ENCODE measurements around the gene CPNE4.

The CPNE4 gene

DNA sequence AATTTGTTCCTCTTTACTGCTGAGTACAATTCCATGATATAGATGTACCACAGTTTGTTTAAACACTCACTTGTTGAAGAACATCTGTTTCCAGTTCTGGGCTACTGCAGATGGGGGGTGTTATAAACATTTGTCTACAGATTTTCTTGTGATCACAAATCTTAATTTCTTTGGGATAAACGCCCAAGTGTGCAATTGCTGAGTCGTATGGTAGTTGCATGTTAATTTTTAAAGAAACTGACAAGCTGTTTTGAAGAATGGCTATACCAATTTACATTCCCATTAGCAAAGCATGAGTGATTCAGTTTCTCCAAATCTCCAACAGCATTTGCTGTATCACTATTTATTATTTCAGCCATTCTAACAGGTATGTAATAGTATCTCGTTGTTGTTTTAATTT, 290.0 kb downstream of the CPNE4 start:
- Histone ChIP-seq H3K4me3 (ENCODE audit: severe bottlenecking) (no peak overlapping the region), H3K4me1 (ENCODE audit: insufficient read depth, poor library complexity, severe bottlenecking) (no peaks in the 10 kb centered on the region), H3K36me3 (ENCODE audit: low read depth) (no peaks in the 10 kb centered on the region), H3K27ac (ENCODE audit: poor library complexity, severe bottlenecking) (no peak overlapping the region), H3K27me3 (ENCODE audit: insufficient read depth, poor library complexity, severe bottlenecking) (no peaks in the 10 kb centered on the region), H3K9me3 (ENCODE audit: severe bottlenecking) (no peaks in the 10 kb centered on the region)
- no peak for DNase-seq (ENCODE audit: low spot score)
- TF ChIP-seq, protein P1, sequence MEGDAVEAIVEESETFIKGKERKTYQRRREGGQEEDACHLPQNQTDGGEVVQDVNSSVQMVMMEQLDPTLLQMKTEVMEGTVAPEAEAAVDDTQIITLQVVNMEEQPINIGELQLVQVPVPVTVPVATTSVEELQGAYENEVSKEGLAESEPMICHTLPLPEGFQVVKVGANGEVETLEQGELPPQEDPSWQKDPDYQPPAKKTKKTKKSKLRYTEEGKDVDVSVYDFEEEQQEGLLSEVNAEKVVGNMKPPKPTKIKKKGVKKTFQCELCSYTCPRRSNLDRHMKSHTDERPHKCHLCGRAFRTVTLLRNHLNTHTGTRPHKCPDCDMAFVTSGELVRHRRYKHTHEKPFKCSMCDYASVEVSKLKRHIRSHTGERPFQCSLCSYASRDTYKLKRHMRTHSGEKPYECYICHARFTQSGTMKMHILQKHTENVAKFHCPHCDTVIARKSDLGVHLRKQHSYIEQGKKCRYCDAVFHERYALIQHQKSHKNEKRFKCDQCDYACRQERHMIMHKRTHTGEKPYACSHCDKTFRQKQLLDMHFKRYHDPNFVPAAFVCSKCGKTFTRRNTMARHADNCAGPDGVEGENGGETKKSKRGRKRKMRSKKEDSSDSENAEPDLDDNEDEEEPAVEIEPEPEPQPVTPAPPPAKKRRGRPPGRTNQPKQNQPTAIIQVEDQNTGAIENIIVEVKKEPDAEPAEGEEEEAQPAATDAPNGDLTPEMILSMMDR (IDR thresholded peaks at IDR 0.05; ENCODE audit: poor library complexity, severe bottlenecking) = no peak
- ATAC-seq (ENCODE audit: low read depth) = no peak

DNA sequence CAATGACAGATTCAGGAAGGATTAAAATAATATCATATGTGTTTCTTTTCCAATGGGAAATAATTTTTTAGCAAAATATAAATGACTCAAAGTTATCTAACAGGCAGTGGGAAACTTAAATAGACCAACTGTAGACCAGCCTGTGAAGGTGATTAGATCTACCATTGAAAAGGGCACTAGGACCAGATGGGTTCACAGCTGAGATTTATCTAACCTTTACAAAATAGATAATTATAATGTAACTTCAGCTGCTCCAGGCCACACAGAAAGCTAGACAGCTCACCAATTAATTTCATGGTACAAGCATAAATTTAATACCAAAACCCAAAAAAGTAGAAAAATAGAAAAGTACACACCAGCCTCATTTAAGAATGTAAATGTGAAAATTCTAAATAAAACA, 291.7 kb downstream of the CPNE4 start:
- TF ChIP-seq, protein P1 (IDR thresholded peaks at IDR 0.05; ENCODE audit: poor library complexity, severe bottlenecking) = no peak
- H3K4me1 ChIP-seq (ENCODE audit: insufficient read depth, poor library complexity, severe bottlenecking) = no peaks in the 10 kb centered on the region
- ATAC-seq (ENCODE audit: low read depth) = no peak

DNA sequence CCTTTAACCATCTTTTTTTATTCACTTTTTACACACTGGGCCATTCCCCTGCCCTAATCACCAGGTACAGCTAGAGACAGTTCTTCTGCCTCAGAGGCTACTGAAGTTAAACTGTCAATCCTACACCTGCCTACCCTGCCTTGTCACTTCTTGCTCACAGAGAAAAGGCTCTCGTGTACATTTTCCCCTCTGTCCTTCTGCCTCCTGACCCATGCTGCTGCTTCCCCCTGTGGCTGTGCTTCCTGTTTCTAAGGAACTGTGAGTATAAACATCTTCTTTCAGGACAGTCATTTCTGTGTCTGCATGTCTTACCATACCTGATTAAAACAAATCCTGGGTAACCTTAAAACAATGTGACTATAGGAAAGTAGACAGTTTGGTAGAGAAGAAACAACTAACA, 295.6 kb downstream of the CPNE4 start:
- Histone ChIP-seq H3K9me3 (ENCODE audit: severe bottlenecking) (no peaks in the 10 kb centered on the region), H3K4me3 (ENCODE audit: severe bottlenecking) (no peak overlapping the region), H3K4me1 (ENCODE audit: insufficient read depth, poor library complexity, severe bottlenecking) (no peaks in the 10 kb centered on the region), H3K27me3 (ENCODE audit: insufficient read depth, poor library complexity, severe bottlenecking) (no peaks in the 10 kb centered on the region), H3K27ac (ENCODE audit: poor library complexity, severe bottlenecking) (no peak overlapping the region), H3K36me3 (ENCODE audit: low read depth) (no peaks in the 10 kb centered on the region)
- ATAC-seq (ENCODE audit: low read depth) (no peak), DNase-seq (ENCODE audit: low spot score) (no peak)
- TF ChIP-seq, protein P1 (IDR thresholded peaks at IDR 0.05; ENCODE audit: poor library complexity, severe bottlenecking) = no peak

More for the DNA sequence above, 291.7 kb downstream of the CPNE4 start:
- DNase-seq (ENCODE audit: low spot score) = no peak
- H3K36me3 ChIP-seq (ENCODE audit: low read depth) = no peaks in the 10 kb centered on the region
- no peaks in the 10 kb centered on the region for H3K27me3 ChIP-seq (ENCODE audit: insufficient read depth, poor library complexity, severe bottlenecking)
- no peak overlapping the region for H3K4me3 ChIP-seq (ENCODE audit: severe bottlenecking)
- H3K27ac ChIP-seq (ENCODE audit: poor library complexity, severe bottlenecking) = no peak overlapping the region
- no peaks in the 10 kb centered on the region for H3K9me3 ChIP-seq (ENCODE audit: severe bottlenecking)

DNA sequence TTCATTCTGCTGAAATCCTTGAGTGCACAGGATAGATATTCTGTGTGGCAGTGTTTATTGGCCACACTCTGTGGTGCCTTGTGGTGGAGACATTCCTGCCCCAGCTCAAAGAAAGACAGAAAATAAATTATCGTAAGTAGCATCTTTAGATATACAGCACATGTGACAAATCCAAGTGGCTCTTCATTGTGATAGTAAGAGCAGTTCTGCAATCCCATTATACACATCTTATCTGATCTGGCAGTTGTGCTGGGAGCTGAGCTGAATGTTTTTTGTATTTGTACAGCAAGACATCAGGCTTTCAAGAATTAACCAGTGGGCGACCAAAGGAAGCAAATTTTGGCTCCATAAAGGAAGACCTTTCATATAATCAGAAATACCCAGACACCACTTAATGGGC, 296.7 kb downstream of the CPNE4 start:
- DNase-seq (ENCODE audit: low spot score) = no peak

DNA sequence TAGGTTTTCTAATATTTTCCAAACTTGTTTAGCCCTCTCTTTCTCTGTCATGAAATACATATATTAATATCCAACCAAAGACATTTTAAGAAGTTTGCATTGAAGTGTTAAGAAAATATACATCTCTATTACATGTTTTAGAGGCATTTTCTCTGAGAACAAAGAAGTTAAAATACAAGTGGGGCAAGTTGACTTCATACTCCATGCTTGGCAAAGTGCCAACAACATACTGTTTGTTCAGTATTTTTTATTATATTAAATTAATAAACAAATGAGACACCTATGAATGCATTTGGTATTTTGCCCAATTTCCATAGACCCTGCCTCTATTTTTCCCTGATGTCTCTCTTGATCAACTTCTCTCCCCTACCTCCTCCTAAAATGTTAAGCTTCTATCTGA, 299.3 kb downstream of the CPNE4 start:
- TF ChIP-seq, protein P1 (IDR thresholded peaks at IDR 0.05; ENCODE audit: poor library complexity, severe bottlenecking) = no peak

More for the DNA sequence above, 296.7 kb downstream of the CPNE4 start:
- Histone ChIP-seq H3K27me3 (ENCODE audit: insufficient read depth, poor library complexity, severe bottlenecking) (no peaks in the 10 kb centered on the region), H3K4me3 (ENCODE audit: severe bottlenecking) (no peak overlapping the region), H3K36me3 (ENCODE audit: low read depth) (no peaks in the 10 kb centered on the region), H3K9me3 (ENCODE audit: severe bottlenecking) (no peaks in the 10 kb centered on the region), H3K27ac (ENCODE audit: poor library complexity, severe bottlenecking) (no peak overlapping the region), H3K4me1 (ENCODE audit: insufficient read depth, poor library complexity, severe bottlenecking) (no peaks in the 10 kb centered on the region)
- no peak for ATAC-seq (ENCODE audit: low read depth)
- TF ChIP-seq, protein P1 (IDR thresholded peaks at IDR 0.05; ENCODE audit: poor library complexity, severe bottlenecking) = no peak

More for the DNA sequence above, 299.3 kb downstream of the CPNE4 start:
- Histone ChIP-seq H3K27me3 (ENCODE audit: insufficient read depth, poor library complexity, severe bottlenecking) (no peaks in the 10 kb centered on the region), H3K9me3 (ENCODE audit: severe bottlenecking) (no peaks in the 10 kb centered on the region), H3K27ac (ENCODE audit: poor library complexity, severe bottlenecking) (no peak overlapping the region), H3K4me3 (ENCODE audit: severe bottlenecking) (no peak overlapping the region), H3K4me1 (ENCODE audit: insufficient read depth, poor library complexity, severe bottlenecking) (no peaks in the 10 kb centered on the region), H3K36me3 (ENCODE audit: low read depth) (no peaks in the 10 kb centered on the region)
- DNase-seq (ENCODE audit: low spot score) (no peak), ATAC-seq (ENCODE audit: low read depth) (no peak)
